ENCODE measurements around the gene PLEKHG5. TPM values are rescaled to one million over a fixed set of nuclear protein-coding genes. Genes with fewer than 3 reads are reported as not detected.
"Not testable (repeated sequence)": the region's sequence is repeated elsewhere in the genome, so short reads cannot be mapped to it uniquely, and the experiment has no call there.

Gene PLEKHG5
- polyA plus RNA-seq, 1 experiment = 4.3 TPM

DNA sequence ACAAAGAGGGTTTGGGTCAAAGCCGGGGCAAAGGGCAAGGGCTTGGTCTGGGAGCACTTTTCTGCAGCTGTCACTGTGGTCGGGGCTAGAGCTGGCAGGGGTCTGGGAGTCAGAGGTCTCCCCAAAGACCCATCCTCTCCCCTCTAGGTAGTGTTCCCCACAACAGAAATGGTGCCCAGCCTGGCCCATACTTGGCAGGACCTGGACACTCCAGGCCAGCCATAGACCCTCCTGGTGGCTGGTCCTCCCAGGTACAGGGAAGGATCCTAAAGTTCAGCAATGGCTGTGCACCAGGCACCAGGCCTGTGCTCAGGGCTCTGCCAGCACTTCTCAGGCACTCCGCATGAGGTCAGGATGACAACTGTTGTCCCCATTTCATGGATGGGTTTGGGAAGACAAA, 55.9 kb downstream of the PLEKHG5 start:
- no peak for DNase-seq (ENCODE audit: low read depth)
- H3K36me3 ChIP-seq (ENCODE audit: control insufficient read depth, insufficient read depth, low read length) = no peaks in the 10 kb centered on the region
- POLR2A ChIA-PET = no interaction called here
- CTCF ChIA-PET = interaction anchor here (1.3 to 5.6 kb wide), 2 partner anchors 14 to 74 kb away, joined by 3 to 66 read pairs; no protein-coding TSS in a partner anchor
- TF ChIP-seq, protein P1, sequence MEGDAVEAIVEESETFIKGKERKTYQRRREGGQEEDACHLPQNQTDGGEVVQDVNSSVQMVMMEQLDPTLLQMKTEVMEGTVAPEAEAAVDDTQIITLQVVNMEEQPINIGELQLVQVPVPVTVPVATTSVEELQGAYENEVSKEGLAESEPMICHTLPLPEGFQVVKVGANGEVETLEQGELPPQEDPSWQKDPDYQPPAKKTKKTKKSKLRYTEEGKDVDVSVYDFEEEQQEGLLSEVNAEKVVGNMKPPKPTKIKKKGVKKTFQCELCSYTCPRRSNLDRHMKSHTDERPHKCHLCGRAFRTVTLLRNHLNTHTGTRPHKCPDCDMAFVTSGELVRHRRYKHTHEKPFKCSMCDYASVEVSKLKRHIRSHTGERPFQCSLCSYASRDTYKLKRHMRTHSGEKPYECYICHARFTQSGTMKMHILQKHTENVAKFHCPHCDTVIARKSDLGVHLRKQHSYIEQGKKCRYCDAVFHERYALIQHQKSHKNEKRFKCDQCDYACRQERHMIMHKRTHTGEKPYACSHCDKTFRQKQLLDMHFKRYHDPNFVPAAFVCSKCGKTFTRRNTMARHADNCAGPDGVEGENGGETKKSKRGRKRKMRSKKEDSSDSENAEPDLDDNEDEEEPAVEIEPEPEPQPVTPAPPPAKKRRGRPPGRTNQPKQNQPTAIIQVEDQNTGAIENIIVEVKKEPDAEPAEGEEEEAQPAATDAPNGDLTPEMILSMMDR (IDR thresholded peaks at IDR 0.05; ENCODE audit: insufficient read depth, low read depth, low read length) = no peak
- no peak overlapping the region for H3K4me3 ChIP-seq (ENCODE audit: low read depth, low read length)
- peaks cover 11% of the 10 kb centered on the region for H3K27me3 ChIP-seq (ENCODE audit: control insufficient read depth, insufficient read depth, low read length)

- DNase-seq (ENCODE audit: low read depth) = no peak
- ChIA-PET POLR2A (no interaction called here), CTCF (interaction anchor here (1.3 to 1.4 kb wide), 2 partner anchors 13 to 46 kb away, joined by 3 to 4 read pairs; no protein-coding TSS in a partner anchor)
- TF ChIP-seq, protein P1 (IDR thresholded peaks at IDR 0.05; ENCODE audit: insufficient read depth, low read depth, low read length) = no peak
- Histone ChIP-seq H3K36me3 (ENCODE audit: control insufficient read depth, insufficient read depth, low read length) (no peaks in the 10 kb centered on the region), H3K27me3 (ENCODE audit: control insufficient read depth, insufficient read depth, low read length) (peaks cover 11% of the 10 kb centered on the region), H3K4me3 (ENCODE audit: low read depth, low read length) (no peak overlapping the region)
These were observed 56.3 kb downstream of the PLEKHG5 start for GRCh38 chr1:6435129-6435528.

GRCh38 chr1:6434186-6434585, 57.3 kb downstream of the PLEKHG5 start:
- POLR2A ChIA-PET = no interaction called here
- Histone ChIP-seq H3K27me3 (ENCODE audit: control insufficient read depth, insufficient read depth, low read length) (peaks cover 16% of the 10 kb centered on the region), H3K36me3 (ENCODE audit: control insufficient read depth, insufficient read depth, low read length) (no peaks in the 10 kb centered on the region), H3K4me3 (ENCODE audit: low read depth, low read length) (no peak overlapping the region)
- CTCF ChIA-PET = interaction anchor here (1.2 to 1.4 kb wide), 2 partner anchors 23 to 46 kb away, joined by 3 to 4 read pairs; no protein-coding TSS in a partner anchor
- TF ChIP-seq, protein P1 (IDR thresholded peaks at IDR 0.05; ENCODE audit: insufficient read depth, low read depth, low read length) = no peak
- no peak for DNase-seq (ENCODE audit: low read depth)

GRCh38 chr1:6431645-6432579, 59.6 kb downstream of the PLEKHG5 start:
- peaks cover 13% of the 10 kb centered on the region for H3K27me3 ChIP-seq (ENCODE audit: control insufficient read depth, insufficient read depth, low read length)
- DNase-seq (ENCODE audit: low read depth); H3K4me3 ChIP-seq (ENCODE audit: low read depth, low read length); H3K36me3 ChIP-seq (ENCODE audit: control insufficient read depth, insufficient read depth, low read length); POLR2A ChIA-PET: not testable (repeated sequence)
- CTCF ChIA-PET = interaction anchor here (0.8 to 2.0 kb wide), 3 partner anchors 8 to 185 kb away, joined by 4 to 10 read pairs (median 5); no protein-coding TSS in a partner anchor

DNA sequence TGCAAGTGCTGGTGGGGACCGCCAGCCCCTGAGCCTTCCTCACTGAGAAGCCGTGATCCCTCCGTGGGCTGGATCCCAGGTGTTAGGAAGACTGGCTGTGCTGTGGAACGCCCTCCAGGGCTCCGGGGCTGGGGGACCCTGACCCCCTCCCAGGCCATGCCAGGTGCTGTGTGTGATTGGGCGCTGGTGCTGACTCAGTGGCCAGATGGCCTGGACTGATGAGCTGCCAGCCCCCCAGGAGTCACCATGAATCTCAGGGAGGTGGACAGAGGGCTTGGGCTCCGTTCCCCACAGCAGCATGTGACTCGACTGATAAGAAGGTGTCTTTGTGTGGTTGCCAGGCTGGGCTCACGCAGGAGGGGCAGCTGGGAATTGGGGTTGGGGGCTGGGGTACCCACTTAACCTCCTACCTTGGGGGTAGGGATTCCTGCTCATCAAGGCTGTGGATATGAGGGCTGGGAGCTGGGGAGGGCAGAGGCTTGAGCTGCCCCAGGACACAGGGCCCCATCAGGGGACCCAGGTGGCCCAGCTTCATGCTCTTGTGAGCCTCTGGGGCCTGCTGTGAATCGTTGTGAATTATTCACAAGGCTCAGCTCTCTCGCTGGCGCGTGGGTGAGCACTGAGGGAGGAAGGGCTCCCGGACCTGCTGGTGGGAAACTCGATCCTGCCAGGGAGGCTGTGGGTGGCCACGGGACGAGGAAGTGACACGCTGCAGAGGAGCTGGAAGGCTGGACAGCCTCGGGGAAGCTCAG, 61.6 kb downstream of the PLEKHG5 start:
- DNase-seq (ENCODE audit: low read depth); POLR2A ChIA-PET; H3K36me3 ChIP-seq (ENCODE audit: control insufficient read depth, insufficient read depth, low read length); H3K4me3 ChIP-seq (ENCODE audit: low read depth, low read length): not testable (repeated sequence)
- H3K27me3 ChIP-seq (ENCODE audit: control insufficient read depth, insufficient read depth, low read length) = peaks cover 27% of the 10 kb centered on the region
- CTCF ChIA-PET = interaction anchor here (0.9 to 3.0 kb wide), 6 partner anchors 8 to 185 kb away, joined by 3 to 15 read pairs (median 5); no protein-coding TSS in a partner anchor

- H3K36me3 ChIP-seq (ENCODE audit: control insufficient read depth, insufficient read depth, low read length); POLR2A ChIA-PET; DNase-seq (ENCODE audit: low read depth); H3K4me3 ChIP-seq (ENCODE audit: low read depth, low read length): not testable (repeated sequence)
- peaks cover 36% of the 10 kb centered on the region for H3K27me3 ChIP-seq (ENCODE audit: control insufficient read depth, insufficient read depth, low read length)
- CTCF ChIA-PET = interaction anchor here (3.0 kb wide), 1 partner anchor 10 kb away, joined by 15 read pairs; no protein-coding TSS in a partner anchor
These were observed 63.0 kb downstream of the PLEKHG5 start for GRCh38 chr1:6428453-6428852.
